Uterus (tissue), 4 donors: Measurements from ENCODE around the gene FOXF2. TPM values are rescaled to one million over a fixed set of nuclear protein-coding genes. Genes with fewer than 3 reads are reported as not detected.

Source experiments
- DNase-seq, 2 donors: peaks; one replicate each; pipeline ENCODE4 v3.0.0-alpha.2; 2019 to 2020
- H3K27ac ChIP-seq, 2 donors: fragments of 200-600 bp; sonication (generic); 1 replicate in 1 of 2; 2 replicates in 1 of 2; pipeline ENCODE4 v1.5.1; 2016 to 2018
- H3K27me3 ChIP-seq, 2 donors: fragments of 200-600 bp; sonication (generic); one replicate each; pipeline ENCODE4 v1.5.1; 2018 to 2019; ENCODE audit warnings: control low read depth in 1 of 2
- H3K36me3 ChIP-seq, 2 donors: fragments of 200-600 bp; sonication (generic); one replicate each; pipeline ENCODE4 v1.5.1; 2019; ENCODE audit warnings: control low read depth in 1 of 2
- H3K4me1 ChIP-seq, 2 donors: fragments of 200-600 bp; sonication (generic); one replicate each; pipeline ENCODE4 v1.5.1; 2018 to 2019; ENCODE audit warnings: control low read depth in 1 of 2
- H3K4me3 ChIP-seq, 2 donors: fragments of 200-600 bp; sonication (generic); 1 replicate in 1 of 2; 2 replicates in 1 of 2; pipeline ENCODE4 v1.5.1; 2018 to 2019; ENCODE audit warnings: mild to moderate bottlenecking in 1 of 2
- H3K9me3 ChIP-seq, 2 donors: fragments of 200-600 bp; sonication (generic); one replicate each; pipeline ENCODE4 v1.5.1; 2019; ENCODE audit warnings: control low read depth in 1 of 2
- POLR2A ChIP-seq, 2 donors: fragments of 450-650 bp; IDR thresholded peaks; one replicate each; pipeline ENCODE4 v1.6.1; 2016; ENCODE audit warnings: antibody characterized with exemption in 2 of 2, mild to moderate bottlenecking in 1 of 2, moderate library complexity in 1 of 2
- intact Hi-C: fragments of 100-400 bp; cut with DNase I; formaldehyde crosslinking; loops from one replicate; pipeline ENCODE4 v1.15.1; 2023; ENCODE audit warnings: low total_unique reads
- total RNA-seq, 4 donors: library from RNA; depleted of rRNA in 3 of 4; stranded (reverse); fragments of >200 nt in 3 of 4; gene quantifications; one replicate each; pipeline versions ENCODE4 v1.1.0 to v1.2.4, GENCODE V29; 2014 to 2023
- TF ChIP-seq, protein P1 (sequence below), 4 experiments: fragments of 200-600 bp in 2 of 4; fragments of 450-650 bp in 2 of 4; sonication (generic) in 2 of 4; IDR thresholded peaks; one replicate each; pipeline ENCODE4 v1.5.1; 2016 to 2019; ENCODE audit warnings: antibody characterized with exemption in 4 of 4, mild to moderate bottlenecking in 2 of 4, moderate library complexity in 1 of 4
- donor health status: DM: yes; HTN: yes; CAD: no.

FOXF2 gene
- total RNA-seq, 4 donors from 2014 or later: not detected

DNA sequence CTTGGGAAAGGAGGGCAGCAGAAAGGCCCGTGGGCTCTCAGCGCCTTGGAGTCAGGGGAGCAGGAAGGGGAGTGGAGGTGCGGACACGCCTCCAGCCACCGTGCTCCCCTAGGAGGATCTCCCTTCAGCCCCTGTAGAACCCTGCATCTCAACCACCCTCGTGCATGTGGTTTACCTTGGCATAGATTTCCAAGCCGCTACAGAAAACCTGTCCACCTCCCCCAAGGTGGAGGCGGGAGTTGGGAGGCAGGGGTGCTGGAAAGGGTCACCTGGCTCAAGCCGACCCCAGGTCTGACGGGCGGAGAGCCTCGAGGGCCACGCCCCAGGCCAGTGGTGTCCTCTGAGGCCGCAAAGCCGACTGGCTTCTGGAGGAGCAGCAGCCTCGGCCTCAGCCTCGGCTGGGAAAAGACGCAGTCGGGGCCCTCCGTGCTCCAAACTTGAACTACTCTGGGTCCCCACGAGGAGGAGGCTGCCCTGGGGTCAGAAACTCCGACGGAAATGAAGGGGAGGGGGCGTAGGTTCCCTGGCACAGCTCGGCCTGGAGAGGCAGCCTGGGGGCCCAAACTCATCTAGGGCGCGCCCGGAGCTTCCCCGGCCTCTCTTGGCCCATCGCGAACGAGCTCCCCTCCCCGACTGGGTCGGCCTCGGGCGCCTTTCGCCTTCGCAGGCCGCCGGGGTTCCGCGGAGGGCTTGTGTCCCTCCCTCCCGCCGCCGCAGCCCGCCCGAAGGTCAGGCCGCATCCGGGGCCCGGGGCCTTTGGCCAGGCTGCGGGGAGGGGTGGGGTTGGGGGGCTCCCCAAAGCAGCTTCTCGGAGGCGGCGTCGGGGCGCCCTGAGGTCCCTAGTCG lies 6.3 kb upstream of the FOXF2 start:
- Histone ChIP-seq H3K4me3 (no peak overlapping the region), H3K36me3 (no peaks in the 10 kb centered on the region), H3K27ac (no peak overlapping the region), H3K4me1 (peaks cover 0 to 26% of the 10 kb centered on the region in 2 donors), H3K27me3 (peaks cover 22 to 81% of the 10 kb centered on the region in 2 donors), H3K9me3 (no peaks in the 10 kb centered on the region)
- intact Hi-C loops: no loop called here
- TF ChIP-seq, protein P1, sequence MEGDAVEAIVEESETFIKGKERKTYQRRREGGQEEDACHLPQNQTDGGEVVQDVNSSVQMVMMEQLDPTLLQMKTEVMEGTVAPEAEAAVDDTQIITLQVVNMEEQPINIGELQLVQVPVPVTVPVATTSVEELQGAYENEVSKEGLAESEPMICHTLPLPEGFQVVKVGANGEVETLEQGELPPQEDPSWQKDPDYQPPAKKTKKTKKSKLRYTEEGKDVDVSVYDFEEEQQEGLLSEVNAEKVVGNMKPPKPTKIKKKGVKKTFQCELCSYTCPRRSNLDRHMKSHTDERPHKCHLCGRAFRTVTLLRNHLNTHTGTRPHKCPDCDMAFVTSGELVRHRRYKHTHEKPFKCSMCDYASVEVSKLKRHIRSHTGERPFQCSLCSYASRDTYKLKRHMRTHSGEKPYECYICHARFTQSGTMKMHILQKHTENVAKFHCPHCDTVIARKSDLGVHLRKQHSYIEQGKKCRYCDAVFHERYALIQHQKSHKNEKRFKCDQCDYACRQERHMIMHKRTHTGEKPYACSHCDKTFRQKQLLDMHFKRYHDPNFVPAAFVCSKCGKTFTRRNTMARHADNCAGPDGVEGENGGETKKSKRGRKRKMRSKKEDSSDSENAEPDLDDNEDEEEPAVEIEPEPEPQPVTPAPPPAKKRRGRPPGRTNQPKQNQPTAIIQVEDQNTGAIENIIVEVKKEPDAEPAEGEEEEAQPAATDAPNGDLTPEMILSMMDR (IDR thresholded peaks at IDR 0.05): no peak
- TF ChIP-seq POLR2A (IDR thresholded peaks at IDR 0.05): no peak
- DNase-seq: no peak

- no peak for DNase-seq
- peaks cover 24 to 89% of the 10 kb centered on the region in 2 donors for H3K27me3 ChIP-seq
- TF ChIP-seq, protein P1 (IDR thresholded peaks at IDR 0.05): no peak
- TF ChIP-seq POLR2A (IDR thresholded peaks at IDR 0.05): no peak
- no peak overlapping the region for H3K27ac ChIP-seq
- no peaks in the 10 kb centered on the region for H3K9me3 ChIP-seq
- H3K4me1 ChIP-seq: peaks cover 0 to 20% of the 10 kb centered on the region in 2 donors
- no peaks in the 10 kb centered on the region for H3K36me3 ChIP-seq
- intact Hi-C loops: no loop called here
- H3K4me3 ChIP-seq: no peak overlapping the region
These were observed 5.4 kb upstream of the FOXF2 start for GRCh38 chr6:1383729-1384548.

DNA sequence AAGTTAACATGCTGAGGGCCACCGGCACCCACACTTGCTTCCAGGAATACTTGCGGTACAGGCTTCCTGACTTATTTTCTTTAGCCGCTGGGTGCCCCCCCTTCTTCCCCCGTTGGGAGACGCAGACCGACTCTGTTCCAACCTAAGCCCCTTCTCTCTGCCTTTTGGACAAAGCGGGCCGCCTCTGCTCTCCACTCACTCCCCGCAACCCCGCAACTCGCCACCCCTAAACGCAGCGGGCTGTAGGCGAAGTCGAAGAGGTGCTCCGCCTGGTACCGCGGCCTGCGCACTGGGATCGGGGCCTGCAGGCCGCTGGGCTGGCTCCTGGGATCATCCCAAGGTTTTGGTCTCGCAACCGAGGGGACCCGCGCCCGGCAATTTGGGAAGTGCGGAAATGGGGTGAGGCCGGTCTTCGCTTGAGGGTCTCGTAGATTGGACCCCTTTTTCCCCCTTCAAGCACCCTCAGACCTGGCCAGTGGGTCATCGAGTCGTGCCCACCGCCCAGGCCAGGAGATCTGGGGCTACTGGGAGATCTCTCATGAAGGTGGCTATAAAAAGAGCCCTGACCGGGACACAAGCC lies 4.7 kb upstream of the FOXF2 start:
- H3K36me3 ChIP-seq: no peaks in the 10 kb centered on the region
- no peak overlapping the region for H3K27ac ChIP-seq
- peaks cover 27 to 86% of the 10 kb centered on the region in 2 donors for H3K27me3 ChIP-seq
- no peaks in the 10 kb centered on the region for H3K9me3 ChIP-seq
- no peak for DNase-seq
- TF ChIP-seq, protein P1 (IDR thresholded peaks at IDR 0.05): no peak
- TF ChIP-seq POLR2A (IDR thresholded peaks at IDR 0.05): no peak
- intact Hi-C loops: no loop called here
- H3K4me3 ChIP-seq: no peak overlapping the region
- H3K4me1 ChIP-seq: peaks cover 0 to 24% of the 10 kb centered on the region in 2 donors

- TF ChIP-seq, protein P1 (IDR thresholded peaks at IDR 0.05): no peak
- no peak for TF ChIP-seq POLR2A (IDR thresholded peaks at IDR 0.05)
- Histone ChIP-seq H3K4me3 (no peak overlapping the region), H3K4me1 (peaks cover 0 to 30% of the 10 kb centered on the region in 2 donors), H3K27me3 (peaks cover 28 to 78% of the 10 kb centered on the region in 2 donors), H3K36me3 (no peaks in the 10 kb centered on the region), H3K9me3 (no peaks in the 10 kb centered on the region), H3K27ac (no peak overlapping the region)
- intact Hi-C loops: no loop called here
- no peak for DNase-seq
These were observed 4.0 kb upstream of the FOXF2 start for GRCh38 chr6:1385129-1386037.
